HG02610 (cell line): ENCODE measurements around the gene DEPDC7.
A peak's percentile ranks its signal among the peaks of the same experiment; 100 is the strongest.
"Not testable (repeated sequence)": the region's sequence is repeated elsewhere in the genome, so short reads cannot be mapped to it uniquely, and the experiment has no call there.

Source experiments
- ATAC-seq: cut with Tn5 transposase; IDR thresholded peaks from one replicate; pipeline ENCODE4 v1.9.1; 2021; ENCODE audit warnings: mild to moderate bottlenecking, moderate library complexity; ENCODE audit not compliant: unreplicated experiment

DEPDC7 gene

DNA sequence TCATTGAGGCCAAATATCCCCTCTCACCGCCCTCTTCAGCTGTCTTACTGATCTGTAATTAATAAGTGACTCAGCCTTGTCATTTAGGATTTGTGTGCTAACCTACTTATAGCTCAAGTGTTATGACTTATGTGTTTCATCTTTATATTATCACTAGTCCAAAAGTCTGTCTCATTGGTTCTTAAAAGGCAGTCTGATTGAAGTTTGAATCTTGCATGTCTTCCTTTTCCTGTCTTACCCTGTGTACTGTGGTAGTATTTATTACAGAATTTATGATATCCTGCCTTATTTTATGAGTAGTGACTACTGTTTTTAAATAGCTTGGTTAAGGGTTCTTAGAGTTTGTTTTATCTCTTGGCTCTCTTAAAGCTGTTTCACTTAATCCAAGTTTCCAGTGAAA lies 6.3 kb downstream of the DEPDC7 start:
- no peak for ATAC-seq

- no peak for ATAC-seq
These were observed 9.7 kb downstream of the DEPDC7 start for GRCh38 chr11:33025339-33025722.

DNA sequence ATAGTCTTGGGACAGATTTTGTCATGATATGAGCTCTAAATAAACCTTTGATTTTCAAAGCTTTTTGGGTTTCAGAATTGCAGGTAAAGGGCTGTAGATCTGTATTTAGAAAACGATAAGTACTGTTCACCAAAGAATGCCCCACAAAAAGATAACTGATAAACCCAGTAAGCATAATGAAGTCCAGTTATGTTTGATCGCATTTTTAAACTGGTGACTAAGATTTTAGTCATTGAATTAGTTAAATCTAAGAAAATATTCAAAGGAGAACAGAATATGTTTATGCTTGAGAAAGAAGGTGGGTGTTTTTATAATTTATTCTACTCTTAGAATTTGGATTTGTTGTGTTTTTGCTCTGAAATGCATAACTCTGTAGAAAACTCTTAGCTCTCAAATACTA lies 11.6 kb downstream of the DEPDC7 start:
- ATAC-seq = no peak

DNA sequence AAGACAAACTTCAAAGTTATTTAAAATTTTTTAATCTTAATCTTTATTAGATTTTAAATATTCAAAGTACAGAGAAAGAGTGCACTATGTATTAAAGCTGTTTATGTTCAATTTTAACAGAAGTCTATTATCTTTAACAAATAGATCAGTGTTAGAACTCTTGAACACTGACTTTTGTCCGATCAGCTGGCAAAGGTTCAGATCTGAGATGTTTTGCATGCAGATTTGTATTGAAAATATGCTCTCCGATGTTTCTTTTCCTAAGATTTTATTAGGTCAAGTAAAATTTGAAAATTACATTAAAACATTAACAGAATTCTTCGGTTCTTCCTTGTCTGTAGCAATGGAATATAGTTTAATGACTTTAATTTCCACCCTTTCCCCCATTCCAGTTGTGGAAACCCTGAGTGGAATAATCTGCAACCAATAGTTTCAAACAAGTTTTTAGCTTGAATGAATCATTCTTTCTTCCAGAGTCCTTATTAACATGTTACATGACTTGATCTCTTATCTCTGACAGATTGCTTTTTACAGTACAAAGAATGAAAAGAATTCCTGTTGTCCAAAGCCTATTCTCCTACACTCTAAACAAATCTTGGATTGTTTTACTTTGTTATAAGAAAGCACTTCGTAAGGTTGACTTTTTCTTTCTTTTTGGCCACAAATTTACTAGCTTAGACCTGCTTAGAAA lies 12.3 kb downstream of the DEPDC7 start:
- ATAC-seq = no peak

DNA sequence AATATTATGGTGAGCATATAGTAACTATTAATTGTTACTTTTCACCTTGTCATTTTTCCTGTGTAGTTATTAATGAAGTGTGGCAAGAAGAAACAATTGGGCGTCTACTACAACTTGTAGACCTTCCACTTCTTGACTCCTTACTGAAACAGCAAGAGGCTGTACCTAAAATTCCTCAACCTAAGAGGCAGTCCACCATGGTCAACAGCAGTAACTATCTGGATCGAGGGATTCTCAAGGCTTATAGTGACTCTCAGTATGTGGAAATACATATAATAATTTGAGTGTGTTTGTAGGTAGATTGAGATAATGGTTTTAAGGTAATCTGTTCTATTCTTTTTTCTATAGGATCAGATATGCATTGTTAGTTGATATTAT lies 12.8 kb downstream of the DEPDC7 start:
- no peak for ATAC-seq

GRCh38 chr11:33029218-33029617 lies 13.5 kb downstream of the DEPDC7 start:
- not testable (repeated sequence) for ATAC-seq

DNA sequence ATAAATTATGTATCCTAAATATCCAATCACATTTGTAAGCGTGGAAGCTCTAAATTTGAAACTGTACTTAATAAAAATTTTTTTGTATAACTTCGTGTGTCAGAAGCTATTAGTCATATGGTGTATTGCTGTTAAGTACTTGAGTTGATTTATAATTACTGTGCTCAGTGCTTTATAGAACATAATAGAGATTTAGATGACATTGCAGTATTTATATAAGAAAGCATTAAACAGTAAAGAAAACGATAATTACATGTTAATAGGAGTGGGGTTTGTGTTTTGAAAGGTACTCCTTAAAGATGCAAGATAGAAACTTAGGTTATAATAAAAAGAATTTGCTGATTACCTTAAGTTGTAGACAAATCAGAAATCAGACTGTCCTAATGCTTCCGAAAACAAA lies 17.8 kb downstream of the DEPDC7 start:
- no peak for ATAC-seq

DNA sequence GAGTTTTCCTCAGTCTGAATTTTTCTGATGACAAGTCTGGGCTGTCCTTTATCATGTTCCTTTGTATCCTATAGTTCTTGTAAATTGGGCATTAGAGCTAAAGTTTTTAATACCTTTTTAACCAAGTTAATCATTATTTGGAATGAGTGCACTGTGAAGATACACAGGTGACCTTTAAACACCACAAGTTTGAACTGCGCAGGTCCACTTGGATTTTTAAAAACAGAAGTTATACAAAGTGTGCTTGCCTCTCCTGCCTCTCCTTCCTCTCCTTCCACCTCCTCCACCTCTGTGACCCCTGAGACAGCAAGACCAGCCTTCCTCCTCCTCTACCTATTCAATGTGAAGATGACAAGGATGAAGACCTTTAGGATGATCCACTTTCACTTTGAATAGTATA lies 19.3 kb downstream of the DEPDC7 start:
- ATAC-seq = no peak

DNA sequence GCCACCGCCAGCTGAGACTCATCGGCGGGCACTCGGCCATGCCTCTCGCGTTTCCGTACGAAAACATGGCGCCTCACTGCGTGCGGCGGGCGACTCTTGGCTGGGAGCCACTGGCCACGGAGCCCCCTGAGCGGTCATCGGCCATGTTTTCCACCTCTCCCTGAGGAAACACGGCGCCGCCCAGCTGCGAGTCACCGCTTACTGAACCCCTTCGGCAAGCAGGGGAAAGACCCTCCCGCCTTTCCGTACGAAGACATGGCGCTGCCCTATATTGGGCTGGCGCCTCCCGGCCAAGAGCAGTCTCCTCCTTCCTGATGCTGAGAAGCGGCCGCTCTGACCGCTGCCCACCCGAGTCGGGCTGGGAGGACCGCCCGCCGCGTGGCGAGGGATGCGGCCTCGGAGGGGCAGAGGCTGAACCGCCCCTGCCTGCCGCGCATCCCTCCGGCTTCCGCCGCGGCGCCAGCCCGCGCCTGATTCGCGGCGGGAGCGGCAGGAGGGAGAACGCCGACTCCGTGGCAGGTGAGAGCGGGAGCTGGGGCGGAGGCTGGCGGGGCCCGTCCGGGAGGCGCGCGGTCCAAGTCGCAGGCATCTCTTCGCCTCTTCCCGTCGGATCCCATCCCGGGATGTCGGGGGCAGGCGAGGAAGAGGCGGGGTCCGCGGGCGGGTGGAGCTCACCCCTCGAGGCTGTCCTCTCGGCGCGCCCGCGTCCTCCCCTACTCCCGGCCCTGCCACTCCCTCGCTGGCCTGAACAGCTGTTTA lies 23.8 kb downstream of the DEPDC7 start, which contains the start of gene TCP11L1:
Gene TCP11L1, plus strand, starts transcription at position 299 of the 759 bp plus-strand sequence. CDS start 4,202 bp downstream, outside the sequence.
- ATAC-seq = peak; percentile 79

DNA sequence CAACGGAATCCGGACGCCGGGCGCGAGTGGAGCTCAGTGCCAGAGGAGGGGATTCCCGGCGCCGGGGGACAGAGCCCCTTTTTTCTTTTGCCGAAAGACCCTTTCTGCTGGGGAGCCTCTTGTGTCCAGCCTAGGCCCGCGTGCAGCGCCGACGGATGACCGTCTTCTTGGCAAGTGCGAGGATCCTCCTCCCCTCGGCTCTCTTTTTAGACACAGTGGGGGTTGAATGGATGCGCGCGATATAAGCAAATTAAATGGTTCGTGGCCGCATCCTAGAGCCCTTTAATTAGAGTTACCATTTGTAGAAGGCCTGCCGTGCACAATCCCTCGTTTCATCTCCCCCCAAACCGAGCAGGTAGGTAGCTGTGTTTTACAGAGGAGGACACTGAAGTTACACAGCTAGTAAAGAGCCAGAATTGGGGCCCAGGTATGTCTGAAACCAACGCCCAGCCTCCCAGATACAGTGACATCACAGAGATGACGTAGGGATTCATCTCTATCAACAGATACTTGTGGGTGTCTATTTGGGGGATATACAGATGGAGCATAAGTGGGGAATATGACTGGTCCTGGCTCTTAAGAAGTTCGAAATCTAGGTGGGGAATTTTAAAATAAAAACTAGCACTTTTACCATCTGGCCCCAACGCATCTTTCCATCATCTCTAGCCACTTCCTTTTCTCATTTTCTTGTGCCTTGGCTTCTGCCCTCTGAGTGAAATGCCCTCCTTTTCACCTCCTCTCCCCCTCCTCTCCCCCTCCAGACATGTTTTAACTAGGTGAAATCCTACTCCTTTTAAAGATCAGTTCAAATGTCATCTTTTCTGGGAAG lies 24.6 kb downstream of the DEPDC7 start:
- peak; percentile 34 for ATAC-seq

DNA sequence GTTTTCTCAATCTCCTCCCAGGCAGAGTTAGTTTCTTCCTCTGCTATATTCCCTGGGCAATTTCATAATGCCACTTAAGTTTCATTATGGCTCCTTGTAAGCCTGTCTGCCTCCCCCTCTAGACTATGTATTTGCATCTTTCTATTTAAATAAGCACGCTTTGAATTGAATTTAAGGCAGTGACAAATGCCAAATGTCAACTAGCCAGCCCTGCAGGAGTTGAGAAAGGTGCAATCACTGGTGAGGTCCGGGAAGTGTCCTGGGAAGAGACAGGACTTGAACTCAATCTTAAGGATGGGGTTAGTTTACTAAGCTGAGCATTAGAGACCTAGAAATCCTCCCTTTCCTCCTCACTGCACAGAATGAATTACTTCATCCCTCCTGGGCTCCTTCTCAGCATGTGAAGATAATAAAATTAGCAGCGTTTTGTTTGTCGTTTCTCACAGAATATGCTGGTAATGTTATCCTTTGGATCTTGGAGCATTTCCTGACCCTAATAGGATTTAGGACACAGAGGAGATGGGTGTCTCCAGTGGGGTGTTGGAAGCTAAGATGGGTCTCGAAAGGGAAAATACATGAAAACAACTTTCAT lies 25.3 kb downstream of the DEPDC7 start:
- ATAC-seq = peak; percentile 29

GRCh38 chr11:33043221-33043830 lies 27.6 kb downstream of the DEPDC7 start:
- no peak for ATAC-seq

DNA sequence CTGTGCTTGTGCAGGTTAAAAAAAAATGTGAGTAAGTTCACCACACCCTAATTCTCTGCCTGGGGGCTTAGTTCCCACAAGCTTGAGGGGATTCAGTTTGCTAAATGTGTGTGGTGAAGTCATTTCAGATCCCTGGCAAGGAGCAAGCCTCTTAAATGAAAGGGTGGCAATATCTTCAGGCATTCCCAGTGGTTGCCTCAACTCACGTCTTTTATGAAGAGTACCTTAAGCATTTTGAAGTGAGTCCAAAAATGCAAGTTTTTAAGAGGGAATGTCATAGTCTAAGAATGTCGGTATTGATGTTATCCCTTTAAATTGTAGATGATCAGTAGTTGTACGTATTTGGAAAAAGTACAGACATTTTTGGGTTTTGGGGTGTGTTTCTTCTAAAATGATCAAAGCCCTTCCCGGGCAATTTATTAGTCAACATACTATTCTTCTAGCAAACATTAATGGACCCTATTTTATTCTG lies 28.6 kb downstream of the DEPDC7 start:
- no peak for ATAC-seq

GRCh38 chr11:33045551-33046255 lies 30.0 kb downstream of the DEPDC7 start:
- no peak for ATAC-seq

GRCh38 chr11:33048701-33049100 lies 33.0 kb downstream of the DEPDC7 start:
- ATAC-seq = not testable (repeated sequence)

DNA sequence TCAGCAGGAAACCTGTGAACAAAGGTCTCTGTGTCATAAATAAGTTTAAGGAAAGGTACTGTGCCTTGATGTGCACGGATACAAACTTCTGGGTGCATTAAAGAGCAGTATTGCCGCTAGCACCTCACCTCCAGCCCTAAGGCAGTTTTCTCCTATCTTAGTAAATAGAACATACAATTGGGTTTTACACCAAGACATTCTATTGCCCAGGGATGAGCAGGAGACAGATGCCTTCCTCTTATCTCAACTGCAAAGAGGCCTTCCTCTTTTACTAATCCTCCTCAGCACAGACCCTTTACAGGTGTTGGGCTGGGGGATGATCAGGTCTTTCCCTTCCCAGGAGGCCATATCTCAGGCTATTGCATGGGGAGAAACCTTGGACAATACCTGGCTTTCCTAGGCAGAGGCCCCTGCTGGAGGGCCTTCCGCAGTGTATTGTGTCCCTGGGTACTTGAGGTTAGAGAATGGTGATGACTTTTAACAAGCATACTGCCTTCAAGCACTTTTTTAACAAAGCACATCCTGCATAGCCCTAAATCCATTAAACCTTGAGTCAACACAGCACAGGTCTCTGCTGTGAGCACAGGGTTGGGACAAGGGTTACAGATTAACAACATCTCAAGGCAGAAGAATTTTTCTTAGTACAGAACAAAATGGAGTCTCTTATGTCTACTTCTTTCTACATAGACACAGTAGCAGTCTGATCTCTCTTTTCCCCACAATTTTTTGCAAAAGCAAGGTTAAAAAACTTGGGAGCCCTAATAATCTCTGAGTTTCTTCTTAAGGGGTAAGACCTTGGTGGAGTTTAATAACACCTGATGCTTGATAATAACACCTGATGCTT lies 34.1 kb downstream of the DEPDC7 start:
- not testable (repeated sequence) for ATAC-seq

DNA sequence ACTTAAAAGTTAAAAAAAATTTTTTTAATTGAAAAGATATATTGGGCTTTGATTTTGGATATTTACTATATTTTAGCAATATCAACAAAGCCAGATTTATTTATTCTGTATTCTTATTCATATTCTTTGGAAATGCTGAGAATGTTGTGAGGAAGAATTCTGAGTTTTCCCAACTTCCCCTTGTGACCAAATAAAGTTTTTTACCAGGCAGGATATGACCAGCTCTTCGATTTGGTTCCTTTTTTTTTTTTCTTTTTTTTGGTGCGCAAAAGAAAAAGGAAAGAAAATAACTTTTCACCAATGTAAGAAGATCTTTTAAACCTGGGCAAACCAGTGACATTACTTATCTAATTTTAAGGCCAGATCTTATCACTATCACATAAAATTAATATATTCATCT lies 36.6 kb downstream of the DEPDC7 start:
- no peak for ATAC-seq

GRCh38 chr11:33055375-33055774 lies 39.7 kb downstream of the DEPDC7 start:
- no peak for ATAC-seq

GRCh38 chr11:33057284-33057683 lies 41.6 kb downstream of the DEPDC7 start:
- ATAC-seq = no peak
